Measurements from ENCODE around the gene MEGF8. TPM values are rescaled to one million over a fixed set of nuclear protein-coding genes. Genes with fewer than 3 reads are reported as not detected.

The MEGF8 gene
- total and polyA plus RNA-seq, 7 donors, result 3.3 to 21.1 (median 8.1) TPM

DNA sequence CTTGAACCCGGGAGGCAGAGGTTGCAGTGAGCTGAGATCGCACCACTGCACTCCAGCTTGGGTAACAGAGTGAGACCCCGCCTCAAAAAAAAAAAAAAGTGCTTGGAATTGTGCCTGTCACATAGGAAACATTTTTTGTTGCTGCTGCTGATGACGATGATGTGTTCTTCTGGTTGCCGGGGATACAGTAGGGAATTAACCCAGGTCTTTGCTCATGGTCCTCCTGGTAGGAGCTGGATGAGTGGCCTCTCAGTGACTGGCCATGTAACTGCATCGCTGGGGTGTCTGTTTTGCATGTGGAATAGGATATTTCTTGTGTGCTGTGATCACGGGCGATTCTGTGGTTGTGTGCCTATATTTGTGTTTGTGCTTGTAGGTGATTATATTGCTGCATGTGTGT is 69.3 kb downstream of the MEGF8 start:
- Histone ChIP-seq H3K27ac (no peak overlapping the region), H3K36me3 (ENCODE audit: insufficient read depth in 1 of 2, low read depth in 1 of 2) (no peaks in the 10 kb centered on the region), H3K4me3 (no peak overlapping the region), H3K27me3 (ENCODE audit: insufficient read depth in 3 of 3, low read length in 2 of 3) (peaks cover 0 to 8% (median 4%) of the 10 kb centered on the region in 3 donors), H3K4me1 (peaks cover 6% of the 10 kb centered on the region), H3K9me3 (no peaks in the 10 kb centered on the region)
- WGBS, 3 donors, result 78 to 87% (median 83%) methylated on average over 8 of the region's 8 CpGs
- ATAC-seq, result no peak
- DNase-seq, result no peak
- intact Hi-C loops (cut with DNase I), result loop anchor here in 1 of 2 donors (10.0 kb wide), 1 partner anchor 260 kb away; the partner anchor contains the start of gene POU2F2
- TF ChIP-seq, protein P1, sequence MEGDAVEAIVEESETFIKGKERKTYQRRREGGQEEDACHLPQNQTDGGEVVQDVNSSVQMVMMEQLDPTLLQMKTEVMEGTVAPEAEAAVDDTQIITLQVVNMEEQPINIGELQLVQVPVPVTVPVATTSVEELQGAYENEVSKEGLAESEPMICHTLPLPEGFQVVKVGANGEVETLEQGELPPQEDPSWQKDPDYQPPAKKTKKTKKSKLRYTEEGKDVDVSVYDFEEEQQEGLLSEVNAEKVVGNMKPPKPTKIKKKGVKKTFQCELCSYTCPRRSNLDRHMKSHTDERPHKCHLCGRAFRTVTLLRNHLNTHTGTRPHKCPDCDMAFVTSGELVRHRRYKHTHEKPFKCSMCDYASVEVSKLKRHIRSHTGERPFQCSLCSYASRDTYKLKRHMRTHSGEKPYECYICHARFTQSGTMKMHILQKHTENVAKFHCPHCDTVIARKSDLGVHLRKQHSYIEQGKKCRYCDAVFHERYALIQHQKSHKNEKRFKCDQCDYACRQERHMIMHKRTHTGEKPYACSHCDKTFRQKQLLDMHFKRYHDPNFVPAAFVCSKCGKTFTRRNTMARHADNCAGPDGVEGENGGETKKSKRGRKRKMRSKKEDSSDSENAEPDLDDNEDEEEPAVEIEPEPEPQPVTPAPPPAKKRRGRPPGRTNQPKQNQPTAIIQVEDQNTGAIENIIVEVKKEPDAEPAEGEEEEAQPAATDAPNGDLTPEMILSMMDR (IDR thresholded peaks at IDR 0.05), result no peak

DNA sequence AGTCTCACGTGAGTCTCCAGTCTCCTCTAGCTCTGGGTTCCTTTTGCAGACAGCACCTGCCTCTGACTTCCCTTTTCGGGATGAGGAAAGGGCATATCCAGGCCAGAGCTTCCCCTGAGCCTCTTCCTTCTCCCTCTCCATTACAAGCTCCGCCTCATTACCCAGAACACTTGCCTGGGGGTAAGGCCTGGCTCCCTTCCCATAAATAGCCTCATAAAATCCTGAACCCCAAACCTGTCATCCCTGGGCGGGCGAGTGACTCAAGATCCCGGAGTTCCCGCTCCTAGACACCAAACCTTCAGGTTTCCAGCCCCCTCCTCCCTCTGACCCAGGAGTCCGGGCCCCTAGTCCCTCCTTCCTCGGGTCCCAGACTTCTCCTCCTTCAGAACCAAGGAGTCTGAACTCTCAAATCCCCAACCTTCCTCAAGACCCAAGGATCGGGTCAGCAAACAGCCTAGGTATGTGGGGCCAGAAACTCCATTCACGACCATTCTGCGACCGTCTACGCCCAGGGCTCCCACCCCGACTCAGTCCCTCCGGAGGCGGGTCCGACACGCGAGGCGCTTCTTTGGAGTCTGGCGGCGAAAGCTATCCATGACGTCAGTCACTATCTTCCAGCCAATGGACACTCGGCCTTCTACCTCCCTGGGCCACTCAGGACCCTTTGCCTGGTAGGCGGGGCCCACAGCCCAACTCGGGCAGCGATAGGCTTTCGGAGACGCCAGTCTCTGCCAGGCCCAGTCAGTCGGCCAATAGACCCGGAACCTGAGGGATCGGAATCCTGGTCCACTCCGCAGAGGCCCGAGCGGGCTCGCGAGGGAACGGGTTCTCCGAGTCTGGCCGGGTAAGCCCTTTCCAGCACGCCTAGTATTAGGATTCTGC is 71.2 kb downstream of the MEGF8 start:
- Histone ChIP-seq H3K27me3 (ENCODE audit: insufficient read depth in 3 of 3, low read length in 2 of 3) (no peaks in the 10 kb centered on the region), H3K4me3 (peak overlapping the region; percentile 77), H3K4me1 (peaks cover 15% of the 10 kb centered on the region), H3K9me3 (no peaks in the 10 kb centered on the region), H3K36me3 (ENCODE audit: insufficient read depth in 1 of 2, low read depth in 1 of 2) (no peaks in the 10 kb centered on the region), H3K27ac (peak overlapping the region; percentile 71)
- 3 to 4% (median 3%) methylated on average over 42 of the region's 42 CpGs for WGBS, 3 donors
- TF ChIP-seq, protein P1 (IDR thresholded peaks at IDR 0.05), result no peak
- DNase-seq (peak; percentile 98 to 99), ATAC-seq (peak; percentile 98)
- intact Hi-C loops (cut with DNase I), result loop anchor here in 1 of 2 donors (10.0 kb wide), 1 partner anchor 262 kb away; the partner anchor contains the start of gene POU2F2

DNA sequence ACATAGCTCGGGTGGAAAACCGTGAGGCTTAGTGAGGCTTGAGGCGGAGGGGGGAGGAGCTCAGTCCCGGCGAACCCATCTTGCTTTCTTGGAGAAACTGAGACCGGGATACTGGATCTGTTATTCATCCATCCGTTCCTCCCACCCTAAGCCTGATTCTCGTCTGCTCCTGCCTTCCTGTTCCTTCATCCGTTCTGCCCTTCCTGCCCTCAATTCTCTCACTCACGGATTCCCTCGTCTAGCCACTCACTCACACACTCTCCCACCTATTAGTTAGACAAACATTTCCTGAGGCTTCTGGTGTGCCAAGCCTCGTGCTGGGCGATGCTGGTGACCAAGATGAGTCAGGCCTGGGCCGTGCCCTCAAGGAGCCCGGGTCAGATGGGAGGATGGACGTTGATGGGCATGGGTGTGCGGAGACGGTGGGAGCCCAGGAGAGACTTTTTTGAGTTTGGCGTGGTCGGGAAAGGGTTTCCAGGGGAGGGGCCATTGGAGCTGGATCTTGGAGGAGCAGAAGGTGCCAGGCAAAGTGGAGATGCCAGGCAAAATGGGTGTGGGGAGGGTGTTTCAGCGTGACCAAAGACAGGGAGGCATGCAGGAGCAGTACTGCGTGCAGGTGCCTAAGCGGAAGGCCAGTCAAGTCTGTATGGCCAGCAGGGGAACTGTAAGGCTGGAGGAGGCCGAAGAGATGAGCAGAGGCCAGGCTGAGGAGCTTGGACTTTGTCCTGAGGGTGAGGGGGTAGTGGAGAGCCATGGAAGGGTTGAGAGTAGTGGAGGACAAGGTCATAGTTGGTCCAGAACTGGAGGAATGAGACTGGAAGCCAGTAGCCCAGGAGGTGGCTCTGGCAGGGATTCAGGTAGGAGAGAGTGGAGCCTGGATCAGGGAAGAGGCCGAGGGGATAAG is 72.1 kb downstream of the MEGF8 start:
- ATAC-seq, result peak in 1 of 4 donors; percentile 6
- 20 to 23% (median 23%) methylated on average over 25 of the region's 25 CpGs for WGBS, 3 donors
- H3K27ac ChIP-seq, result peak overlapping the region; percentile 71
- intact Hi-C loops (cut with DNase I), result loop anchor here in 1 of 2 donors (10.0 kb wide), 1 partner anchor 263 kb away; the partner anchor contains the start of gene POU2F2
- peaks cover 17% of the 10 kb centered on the region for H3K4me1 ChIP-seq
- TF ChIP-seq, protein P1 (IDR thresholded peaks at IDR 0.05), result no peak
- peak overlapping the region; percentile 77 for H3K4me3 ChIP-seq
- H3K9me3 ChIP-seq, result no peaks in the 10 kb centered on the region
- H3K27me3 ChIP-seq (ENCODE audit: insufficient read depth in 3 of 3, low read length in 2 of 3), result no peaks in the 10 kb centered on the region
- no peak for DNase-seq
- no peaks in the 10 kb centered on the region for H3K36me3 ChIP-seq (ENCODE audit: insufficient read depth in 1 of 2, low read depth in 1 of 2)

DNA sequence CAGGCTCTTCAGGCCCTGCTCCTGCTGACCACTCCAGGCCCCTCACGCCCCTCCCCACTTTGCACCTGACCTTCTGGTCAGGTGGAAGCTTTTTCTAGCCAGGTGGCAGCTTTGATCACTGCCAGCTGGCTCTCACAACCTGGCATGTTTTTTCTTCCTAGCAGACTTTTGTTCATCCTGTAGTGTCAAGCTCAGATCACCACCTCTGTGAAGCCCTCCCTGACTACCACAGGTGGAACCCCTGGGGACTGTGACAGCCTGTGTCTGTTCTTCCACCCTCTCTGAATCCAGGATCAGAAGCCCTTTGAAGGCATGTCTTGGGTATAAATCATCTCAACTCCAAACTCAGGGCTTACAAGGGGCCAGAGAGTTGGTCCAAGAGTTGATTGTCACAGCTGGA is 75.0 kb downstream of the MEGF8 start:
- 98 to 100% (median 100%) methylated on average over 1 of the region's 1 CpG for WGBS, 3 donors
- H3K36me3 ChIP-seq (ENCODE audit: insufficient read depth in 1 of 2, low read depth in 1 of 2), result no peaks in the 10 kb centered on the region
- DNase-seq, result no peak
- H3K4me1 ChIP-seq, result peaks cover 18% of the 10 kb centered on the region
- H3K4me3 ChIP-seq, result no peak overlapping the region
- H3K27me3 ChIP-seq (ENCODE audit: insufficient read depth in 3 of 3, low read length in 2 of 3), result no peaks in the 10 kb centered on the region
- no peaks in the 10 kb centered on the region for H3K9me3 ChIP-seq
- TF ChIP-seq, protein P1 (IDR thresholded peaks at IDR 0.05), result no peak
- intact Hi-C loops (cut with DNase I), result no loop called here
- no peak overlapping the region for H3K27ac ChIP-seq
- no peak for ATAC-seq

Data from psoas muscle (tissue), 8 donors.